SK-N-SH treated with all-trans-retinoic acid at 6 μM for 48 hours (cell line): Measurements from ENCODE around the gene GLRA1.

Experiments
- ARNTL ChIP-seq: fragments of 450-650 bp; formaldehyde crosslinking; IDR thresholded peaks from 2 replicates; pipeline ENCODE4 v1.5.0; 2020; ENCODE audit warnings: low read depth, mild to moderate bottlenecking, moderate library complexity, borderline replicate concordance
- CREB5 ChIP-seq: fragments of 250-450 bp; sonication (Bioruptor Pico); IDR thresholded peaks from 2 replicates; pipeline ENCODE4 v1.5.1; 2020; ENCODE audit warnings: low read depth, mild to moderate bottlenecking, moderate library complexity
- OSR1 ChIP-seq: fragments of 250-450 bp; sonication (Bioruptor Pico); IDR thresholded peaks from 2 replicates; pipeline ENCODE4 v1.8.0; 2022; ENCODE audit warnings: moderate library complexity, mild to moderate bottlenecking, inconsistent platforms
- PATZ1 ChIP-seq: fragments of 250-450 bp; sonication (Bioruptor Pico); IDR thresholded peaks from 2 replicates; pipeline ENCODE4 v1.8.0; 2020; ENCODE audit warnings: mild to moderate bottlenecking, moderate library complexity, borderline replicate concordance
- RARB ChIP-seq: fragments of 250-450 bp; sonication (Bioruptor Pico); IDR thresholded peaks from 2 replicates; pipeline ENCODE4 v1.8.0; 2021; ENCODE audit warnings: mild to moderate bottlenecking, moderate library complexity
- TOX ChIP-seq: fragments of 250-450 bp; sonication (Bioruptor Pico); IDR thresholded peaks from 2 replicates; pipeline ENCODE4 v1.8.0; 2021; ENCODE audit warnings: mild to moderate bottlenecking, moderate library complexity, borderline replicate concordance
- ZFP3 ChIP-seq: fragments of 250-450 bp; sonication (Bioruptor Pico); IDR thresholded peaks from 2 replicates; pipeline ENCODE4 v1.5.0; 2020; ENCODE audit warnings: mild to moderate bottlenecking, moderate library complexity
- ZNF8 ChIP-seq: fragments of 450-650 bp; formaldehyde crosslinking; IDR thresholded peaks from 2 replicates; pipeline ENCODE4 v1.5.0; 2020; ENCODE audit warnings: mild to moderate bottlenecking, moderate library complexity

DNA sequence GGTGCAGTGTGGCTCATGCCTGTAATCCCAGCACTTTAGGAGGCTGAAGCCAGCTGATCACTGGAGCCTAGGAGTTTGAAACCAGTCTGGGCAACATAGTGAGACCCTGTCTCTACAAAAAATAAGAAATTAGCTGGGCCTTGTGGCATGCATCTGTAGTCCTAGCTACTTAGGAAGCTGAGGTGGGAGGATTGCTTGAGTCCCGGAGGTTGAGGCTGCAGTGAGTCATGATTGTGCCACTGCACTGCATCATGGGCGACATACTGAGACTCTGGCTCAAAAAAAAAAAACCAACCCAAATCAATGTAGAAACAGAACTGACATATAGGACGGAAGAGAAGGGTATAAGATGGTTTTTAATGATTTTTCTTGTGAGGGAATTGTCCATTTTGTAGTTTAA is 125.2 kb downstream of the GLRA1 start:
- TF ChIP-seq ZNF8 (CRISPR knock-in tag) = no peak
- no peak for TF ChIP-seq TOX (CRISPR knock-in tag)
- no peak for TF ChIP-seq ARNTL
- no peak for TF ChIP-seq OSR1 (CRISPR knock-in tag)
- TF ChIP-seq PATZ1 = no peak
- no peak for TF ChIP-seq ZFP3 (CRISPR knock-in tag)
- no peak for TF ChIP-seq RARB
- TF ChIP-seq CREB5 (CRISPR knock-in tag) = no peak
